Measurements from ENCODE around the gene GFRA1. TPM values are rescaled to one million over a fixed set of nuclear protein-coding genes. Genes with fewer than 3 reads are reported as not detected.

The GFRA1 gene
- total and polyA plus RNA-seq, 7 donors = under 0.01 to 115 (median 38.9) TPM

DNA sequence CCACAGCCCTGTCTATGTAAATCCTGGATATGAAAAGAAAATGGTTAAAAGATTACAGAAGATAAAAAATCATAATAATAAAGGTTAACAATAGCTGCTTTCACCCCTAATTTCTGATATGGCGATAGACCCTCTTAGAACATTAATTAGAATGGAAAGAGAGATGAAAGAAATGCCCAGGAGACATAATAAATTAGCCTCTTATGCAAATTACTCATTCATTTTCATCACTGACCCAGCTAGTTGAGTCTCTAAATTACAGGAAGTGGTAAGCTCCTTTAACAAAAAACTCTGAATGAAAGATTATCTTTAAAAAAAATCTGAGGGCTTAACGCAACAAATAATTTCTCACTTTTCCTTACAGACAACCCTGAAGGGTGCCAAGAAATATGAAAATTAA, 12.4 kb downstream of the GFRA1 start:
- no peak for DNase-seq
- 53 to 68% methylated on average over 2 of the region's 2 CpGs for WGBS, 2 donors
- Histone ChIP-seq H3K9me3 (no peaks in the 10 kb centered on the region), H3K36me3 (no peaks in the 10 kb centered on the region), H3K27ac (no peak overlapping the region), H3K4me1 (peaks cover 0 to 11% (median 5%) of the 10 kb centered on the region in 4 donors), H3K27me3 (no peaks in the 10 kb centered on the region), H3K4me3 (no peak overlapping the region)
- intact Hi-C loops (cut with DNase I) = no loop called here
- TF ChIP-seq POLR2AphosphoS5 (IDR thresholded peaks at IDR 0.05) = no peak
- TF ChIP-seq, protein P1, sequence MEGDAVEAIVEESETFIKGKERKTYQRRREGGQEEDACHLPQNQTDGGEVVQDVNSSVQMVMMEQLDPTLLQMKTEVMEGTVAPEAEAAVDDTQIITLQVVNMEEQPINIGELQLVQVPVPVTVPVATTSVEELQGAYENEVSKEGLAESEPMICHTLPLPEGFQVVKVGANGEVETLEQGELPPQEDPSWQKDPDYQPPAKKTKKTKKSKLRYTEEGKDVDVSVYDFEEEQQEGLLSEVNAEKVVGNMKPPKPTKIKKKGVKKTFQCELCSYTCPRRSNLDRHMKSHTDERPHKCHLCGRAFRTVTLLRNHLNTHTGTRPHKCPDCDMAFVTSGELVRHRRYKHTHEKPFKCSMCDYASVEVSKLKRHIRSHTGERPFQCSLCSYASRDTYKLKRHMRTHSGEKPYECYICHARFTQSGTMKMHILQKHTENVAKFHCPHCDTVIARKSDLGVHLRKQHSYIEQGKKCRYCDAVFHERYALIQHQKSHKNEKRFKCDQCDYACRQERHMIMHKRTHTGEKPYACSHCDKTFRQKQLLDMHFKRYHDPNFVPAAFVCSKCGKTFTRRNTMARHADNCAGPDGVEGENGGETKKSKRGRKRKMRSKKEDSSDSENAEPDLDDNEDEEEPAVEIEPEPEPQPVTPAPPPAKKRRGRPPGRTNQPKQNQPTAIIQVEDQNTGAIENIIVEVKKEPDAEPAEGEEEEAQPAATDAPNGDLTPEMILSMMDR (IDR thresholded peaks at IDR 0.05) = no peak
- TF ChIP-seq EP300 (IDR thresholded peaks at IDR 0.05) = no peak
- TF ChIP-seq POLR2A (IDR thresholded peaks at IDR 0.05) = no peak

DNA sequence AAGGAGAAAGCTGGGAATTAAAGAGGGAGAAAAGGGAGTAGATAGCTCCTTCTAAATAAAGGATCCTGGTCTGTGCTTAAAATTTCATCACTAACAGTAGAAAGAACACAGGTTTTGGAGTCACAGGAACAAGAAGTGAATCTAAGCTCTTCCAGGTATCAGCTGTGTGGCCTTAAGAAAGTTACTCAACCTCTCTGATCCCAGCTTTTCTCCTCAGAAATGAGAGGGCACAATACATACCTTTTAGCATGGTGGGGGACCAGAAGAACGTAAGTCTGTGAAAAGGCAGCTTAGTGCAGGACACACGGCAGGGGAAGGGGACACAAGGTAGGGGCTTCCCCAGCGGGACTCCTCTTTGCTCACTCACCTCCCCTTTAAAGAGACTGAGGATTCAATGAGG, 13.4 kb downstream of the GFRA1 start:
- 82 to 91% methylated on average over 3 of the region's 3 CpGs for WGBS, 2 donors
- no peak overlapping the region for H3K27ac ChIP-seq
- no peaks in the 10 kb centered on the region for H3K27me3 ChIP-seq
- intact Hi-C loops (cut with DNase I) = no loop called here
- peaks cover 0 to 19% (median 9%) of the 10 kb centered on the region in 4 donors for H3K4me1 ChIP-seq
- no peaks in the 10 kb centered on the region for H3K9me3 ChIP-seq
- no peaks in the 10 kb centered on the region for H3K36me3 ChIP-seq
- DNase-seq = no peak
- H3K4me3 ChIP-seq = no peak overlapping the region
- TF ChIP-seq POLR2A (IDR thresholded peaks at IDR 0.05) = no peak
- TF ChIP-seq POLR2AphosphoS5 (IDR thresholded peaks at IDR 0.05) = no peak
- TF ChIP-seq, protein P1 (IDR thresholded peaks at IDR 0.05) = no peak
- TF ChIP-seq EP300 (IDR thresholded peaks at IDR 0.05) = no peak

DNA sequence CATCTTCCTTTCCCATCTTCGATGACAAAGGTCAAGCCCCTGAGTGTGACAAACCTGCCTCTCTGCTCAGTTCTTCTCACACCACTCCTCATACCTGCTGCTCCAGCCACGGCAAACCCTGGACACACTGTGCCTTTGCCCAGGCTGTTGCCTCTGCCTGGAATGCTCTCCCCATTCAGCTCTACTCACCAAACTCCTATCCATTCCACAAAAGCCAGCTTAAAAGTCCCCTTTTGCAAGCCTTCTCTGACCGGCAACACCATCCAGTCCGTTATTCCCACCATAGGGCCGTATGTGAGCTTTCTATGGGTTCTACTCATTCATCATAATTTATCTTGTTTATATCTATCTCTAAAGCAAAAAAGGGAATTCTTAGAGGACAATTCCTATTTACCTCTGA, 15.2 kb downstream of the GFRA1 start:
- Histone ChIP-seq H3K4me1 (peaks cover 0 to 22% (median 10%) of the 10 kb centered on the region in 4 donors), H3K4me3 (no peak overlapping the region), H3K27ac (no peak overlapping the region), H3K27me3 (no peaks in the 10 kb centered on the region), H3K9me3 (no peaks in the 10 kb centered on the region), H3K36me3 (no peaks in the 10 kb centered on the region)
- DNase-seq = no peak
- intact Hi-C loops (cut with DNase I) = no loop called here
- 80 to 89% methylated on average over 5 of the region's 5 CpGs for WGBS, 2 donors
- TF ChIP-seq EP300 (IDR thresholded peaks at IDR 0.05) = no peak
- TF ChIP-seq POLR2A (IDR thresholded peaks at IDR 0.05) = no peak
- TF ChIP-seq POLR2AphosphoS5 (IDR thresholded peaks at IDR 0.05) = no peak
- TF ChIP-seq, protein P1 (IDR thresholded peaks at IDR 0.05) = no peak

DNA sequence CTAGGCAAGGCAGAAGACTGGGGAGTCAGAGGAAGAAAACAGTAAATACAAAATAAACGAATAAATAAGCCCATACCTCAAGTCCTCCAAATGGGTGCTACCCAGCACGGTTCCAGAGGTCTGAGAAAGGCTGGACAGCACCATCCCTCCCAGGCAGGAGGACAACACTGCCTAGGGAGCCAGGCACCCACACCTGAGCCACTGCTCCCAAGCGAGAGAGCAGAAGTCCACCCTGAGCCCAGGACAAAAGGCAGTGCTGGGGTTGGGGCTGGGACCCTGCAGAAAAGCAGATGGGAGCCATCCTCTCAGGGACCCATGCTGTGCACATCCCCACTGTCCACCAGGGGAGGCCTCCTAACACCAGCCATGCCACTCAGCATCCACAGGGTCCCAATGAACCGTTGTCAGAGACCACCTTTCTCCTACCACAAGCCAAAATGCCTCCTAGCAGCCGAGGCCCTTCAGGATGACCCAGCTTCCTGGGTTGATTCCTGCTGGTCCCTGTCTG, 16.2 kb downstream of the GFRA1 start:
- TF ChIP-seq EP300 (IDR thresholded peaks at IDR 0.05) (no peak), POLR2AphosphoS5 (IDR thresholded peaks at IDR 0.05) (no peak), POLR2A (IDR thresholded peaks at IDR 0.05) (no peak)
- TF ChIP-seq, protein P1 (IDR thresholded peaks at IDR 0.05) = no peak
- Histone ChIP-seq H3K27ac (no peak overlapping the region), H3K4me3 (no peak overlapping the region), H3K4me1 (peaks cover 0 to 22% (median 10%) of the 10 kb centered on the region in 4 donors), H3K36me3 (no peaks in the 10 kb centered on the region), H3K9me3 (no peaks in the 10 kb centered on the region), H3K27me3 (no peaks in the 10 kb centered on the region)
- intact Hi-C loops (cut with DNase I) = no loop called here
- 55 to 66% methylated on average over 5 of the region's 5 CpGs for WGBS, 2 donors
- no peak for DNase-seq
